Breast epithelium (tissue), 3 donors: ENCODE measurements around the gene ESYT2.

ENCODE experiments used
- POLR2A ChIP-seq: fragments of 450-650 bp; IDR thresholded peaks from one replicate; pipeline ENCODE4 v1.6.1; 2016; ENCODE audit warnings: antibody characterized with exemption, mild to moderate bottlenecking, moderate library complexity
- POLR2AphosphoS5 ChIP-seq, 3 donors: sonication (generic); formaldehyde crosslinking; IDR thresholded peaks; one replicate each; pipeline ENCODE4 v1.6.1; 2017; ENCODE audit warnings: antibody characterized with exemption in 3 of 3
- TF ChIP-seq, protein P1 (sequence below), 3 donors: fragments of 450-650 bp; IDR thresholded peaks; one replicate each; pipeline ENCODE4 v1.5.1; 2016 to 2017; ENCODE audit warnings: antibody characterized with exemption in 3 of 3, mild to moderate bottlenecking in 3 of 3, moderate library complexity in 3 of 3

GRCh38 chr7:158720112-158720511 is 109.2 kb downstream of the ESYT2 start:
- TF ChIP-seq, protein P1, sequence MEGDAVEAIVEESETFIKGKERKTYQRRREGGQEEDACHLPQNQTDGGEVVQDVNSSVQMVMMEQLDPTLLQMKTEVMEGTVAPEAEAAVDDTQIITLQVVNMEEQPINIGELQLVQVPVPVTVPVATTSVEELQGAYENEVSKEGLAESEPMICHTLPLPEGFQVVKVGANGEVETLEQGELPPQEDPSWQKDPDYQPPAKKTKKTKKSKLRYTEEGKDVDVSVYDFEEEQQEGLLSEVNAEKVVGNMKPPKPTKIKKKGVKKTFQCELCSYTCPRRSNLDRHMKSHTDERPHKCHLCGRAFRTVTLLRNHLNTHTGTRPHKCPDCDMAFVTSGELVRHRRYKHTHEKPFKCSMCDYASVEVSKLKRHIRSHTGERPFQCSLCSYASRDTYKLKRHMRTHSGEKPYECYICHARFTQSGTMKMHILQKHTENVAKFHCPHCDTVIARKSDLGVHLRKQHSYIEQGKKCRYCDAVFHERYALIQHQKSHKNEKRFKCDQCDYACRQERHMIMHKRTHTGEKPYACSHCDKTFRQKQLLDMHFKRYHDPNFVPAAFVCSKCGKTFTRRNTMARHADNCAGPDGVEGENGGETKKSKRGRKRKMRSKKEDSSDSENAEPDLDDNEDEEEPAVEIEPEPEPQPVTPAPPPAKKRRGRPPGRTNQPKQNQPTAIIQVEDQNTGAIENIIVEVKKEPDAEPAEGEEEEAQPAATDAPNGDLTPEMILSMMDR (IDR thresholded peaks at IDR 0.05), result no peak
- TF ChIP-seq POLR2A (no peak), POLR2AphosphoS5 (IDR thresholded peaks at IDR 0.05) (no peak)
